Smooth muscle cell (in vitro differentiated cells): ENCODE data around the gene UBE2M. TPM values are rescaled to one million over a fixed set of nuclear protein-coding genes. Genes with fewer than 3 reads are reported as not detected.
A peak's percentile ranks its signal among the peaks of the same experiment; 100 is the strongest.

ENCODE experiments used
- DNase-seq: peaks from one replicate; lab custom pipeline; 2025; ENCODE audit not compliant: unreplicated experiment; lab: John Stamatoyannopoulos, UW
- H2AFZ ChIP-seq: fragments of 200-600 bp; sonication (generic); 2 replicates; pipeline ENCODE4 v1.6.0; 2016; ENCODE audit warnings: antibody characterized with exemption, low read depth, mild to moderate bottlenecking
- H3F3A ChIP-seq: fragments of 200-600 bp; sonication (generic); 2 replicates; pipeline ENCODE4 v1.6.0; 2017; ENCODE audit warnings: antibody characterized with exemption, low read depth
- H3K27ac ChIP-seq: fragments of 200-600 bp; sonication (generic); 2 replicates; pipeline ENCODE4 v1.5.1; 2016; ENCODE audit warnings: low read depth, mild to moderate bottlenecking
- H3K27me3 ChIP-seq: fragments of 200-600 bp; sonication (generic); 2 replicates; pipeline ENCODE4 v1.6.1; 2016; ENCODE audit warnings: low read depth, mild to moderate bottlenecking
- H3K36me3 ChIP-seq: fragments of 200-600 bp; sonication (generic); 2 replicates; pipeline ENCODE4 v1.5.1; 2016; ENCODE audit warnings: low read depth
- H3K4me1 ChIP-seq: fragments of 200-600 bp; sonication (generic); 2 replicates; pipeline ENCODE4 v1.5.1; 2016; ENCODE audit warnings: low read depth
- H3K4me2 ChIP-seq: fragments of 200-600 bp; sonication (generic); 2 replicates; pipeline ENCODE4 v1.6.0; 2016; ENCODE audit warnings: mild to moderate bottlenecking
- H3K4me3 ChIP-seq: fragments of 200-600 bp; sonication (generic); 2 replicates; pipeline ENCODE4 v1.5.1; 2016; ENCODE audit warnings: mild to moderate bottlenecking
- H3K79me2 ChIP-seq: fragments of 200-600 bp; sonication (generic); 2 replicates; pipeline ENCODE4 v1.6.0; 2016; ENCODE audit warnings: low read depth, mild to moderate bottlenecking
- H3K9ac ChIP-seq: fragments of 200-600 bp; sonication (generic); 2 replicates; pipeline ENCODE4 v1.6.0; 2016; ENCODE audit warnings: low read depth
- H3K9me3 ChIP-seq: fragments of 200-600 bp; sonication (generic); replicated peaks from 2 replicates; pipeline ENCODE4 v1.5.1; 2016; ENCODE audit warnings: low read depth
- H4K20me1 ChIP-seq: fragments of 200-600 bp; sonication (generic); 2 replicates; pipeline ENCODE4 v1.6.0; 2016; ENCODE audit warnings: low read depth
- CTCF ChIP-seq: fragments of 200-600 bp; sonication (generic); IDR thresholded peaks from 2 replicates; pipeline ENCODE4 v1.5.1; 2017; ENCODE audit warnings: borderline replicate concordance, mild to moderate bottlenecking, antibody characterized with exemption; ENCODE audit not compliant: insufficient read depth, poor library complexity, severe bottlenecking
- whole genome bisulfite sequencing: methylation state at CpG from one replicate; pipeline ENCODE4 v1.1.7; 2016; ENCODE audit warnings: low lambda C conversion rate; 5-methylcytosine and 5-hydroxymethylcytosine counted together
- polyA plus RNA-seq: library from polyadenylated mRNA; unstranded; fragments of >200 nt; fragmentation: Nextera tagmentation; extraction: Ambion mirVana; gene quantifications from 2 replicates; pipeline ENCODE4 v1.2.1, GENCODE V29; 2016
- total RNA-seq: library from RNA; depleted of rRNA; stranded (reverse); fragments of >200 nt; gene quantifications from 2 replicates; pipeline ENCODE4 v1.2.3, GENCODE V29; 2014

Gene UBE2M
- total and polyA plus RNA-seq, 2 experiments from 2014 or later: 45.9 to 118 TPM

- no peak for DNase-seq
- no peaks in the 10 kb centered on the region for H3K36me3 ChIP-seq
- H2AFZ ChIP-seq: no peak overlapping the region
- no peaks in the 10 kb centered on the region for H3K9me3 ChIP-seq
- no peak overlapping the region for H3K4me3 ChIP-seq
- no peaks in the 10 kb centered on the region for H3K79me2 ChIP-seq
- H3K27me3 ChIP-seq: no peaks in the 10 kb centered on the region
- WGBS: 83% methylated on average over 3 of the region's 3 CpGs
- no peaks in the 10 kb centered on the region for H4K20me1 ChIP-seq
- H3K4me1 ChIP-seq: no peaks in the 10 kb centered on the region
- TF ChIP-seq CTCF: no peak
- H3K4me2 ChIP-seq: no peak overlapping the region
- no peaks in the 10 kb centered on the region for H3F3A ChIP-seq
- no peak overlapping the region for H3K27ac ChIP-seq
- no peak overlapping the region for H3K9ac ChIP-seq
Measured at GRCh38 chr19:58529405-58529804, 29.0 kb downstream of the UBE2M start.

- Histone ChIP-seq H4K20me1 (peaks cover 4% of the 10 kb centered on the region), H3K4me3 (no peak overlapping the region), H3K9ac (no peak overlapping the region), H3K4me1 (peaks cover 10% of the 10 kb centered on the region), H3K79me2 (peaks cover 11% of the 10 kb centered on the region), H2AFZ (no peak overlapping the region), H3K36me3 (no peaks in the 10 kb centered on the region), H3F3A (no peaks in the 10 kb centered on the region), H3K9me3 (no peaks in the 10 kb centered on the region), H3K27me3 (no peaks in the 10 kb centered on the region), H3K27ac (no peak overlapping the region), H3K4me2 (no peak overlapping the region)
- no peak for TF ChIP-seq CTCF
- no peak for DNase-seq
- 82% methylated on average over 3 of the region's 3 CpGs for WGBS
Measured at GRCh38 chr19:58522709-58523108, 35.7 kb downstream of the UBE2M start.

GRCh38 chr19:58521651-58522050 is 36.8 kb downstream of the UBE2M start:
- no peak overlapping the region for H3K9ac ChIP-seq
- no peaks in the 10 kb centered on the region for H3F3A ChIP-seq
- H4K20me1 ChIP-seq: peaks cover 4% of the 10 kb centered on the region
- no peak overlapping the region for H2AFZ ChIP-seq
- no peaks in the 10 kb centered on the region for H3K36me3 ChIP-seq
- H3K4me1 ChIP-seq: peaks cover 10% of the 10 kb centered on the region
- TF ChIP-seq CTCF: no peak
- H3K27me3 ChIP-seq: no peaks in the 10 kb centered on the region
- DNase-seq: no peak
- 69% methylated on average over 4 of the region's 4 CpGs for WGBS
- no peak overlapping the region for H3K4me3 ChIP-seq
- peak overlapping the region; percentile 56 for H3K27ac ChIP-seq
- H3K79me2 ChIP-seq: peaks cover 22% of the 10 kb centered on the region
- no peak overlapping the region for H3K4me2 ChIP-seq
- no peaks in the 10 kb centered on the region for H3K9me3 ChIP-seq

GRCh38 chr19:58520257-58520599 is 38.2 kb downstream of the UBE2M start:
- Histone ChIP-seq H3K4me1 (peaks cover 10% of the 10 kb centered on the region), H4K20me1 (peaks cover 4% of the 10 kb centered on the region), H3K4me2 (peak overlapping the region; percentile 90), H3K4me3 (peak overlapping the region; percentile 65), H3K27me3 (no peaks in the 10 kb centered on the region), H3K9ac (peak overlapping the region; percentile 85), H3K27ac (peak overlapping the region; percentile 82), H2AFZ (peak overlapping the region; percentile 52), H3K79me2 (peaks cover 36% of the 10 kb centered on the region), H3K36me3 (no peaks in the 10 kb centered on the region), H3K9me3 (no peaks in the 10 kb centered on the region), H3F3A (no peaks in the 10 kb centered on the region)
- DNase-seq: no peak
- 25% methylated on average over 7 of the region's 7 CpGs for WGBS
- no peak for TF ChIP-seq CTCF
